NCI-H748 treated with DMSO at 0.1 percent for 48 hours (cell line): ENCODE measurements around the gene CHSY1.
"Not testable (repeated sequence)": the region's sequence is repeated elsewhere in the genome, so short reads cannot be mapped to it uniquely, and the experiment has no call there.

Experiments used
- DNase-seq: peaks from one replicate; lab custom pipeline; 2025; lab: John Stamatoyannopoulos, UW

Gene CHSY1

GRCh38 chr15:101244036-101244781 is 7.6 kb downstream of the CHSY1 start:
- DNase-seq = no peak

- no peak for DNase-seq
Observed at GRCh38 chr15:101243420-101243819, 8.4 kb downstream of the CHSY1 start.

GRCh38 chr15:101242999-101243336 is 8.9 kb downstream of the CHSY1 start:
- DNase-seq = no peak

- DNase-seq = no peak
Observed at GRCh38 chr15:101242160-101242998, 9.5 kb downstream of the CHSY1 start.

GRCh38 chr15:101240358-101240757 is 11.5 kb downstream of the CHSY1 start:
- DNase-seq = no peak

- DNase-seq = no peak
Observed at GRCh38 chr15:101239724-101240136, 12.1 kb downstream of the CHSY1 start.

- no peak for DNase-seq
Observed at GRCh38 chr15:101237251-101237650, 14.6 kb downstream of the CHSY1 start.

- no peak for DNase-seq
Observed at GRCh38 chr15:101233651-101234280, 18.1 kb downstream of the CHSY1 start.

- no peak for DNase-seq
Observed at GRCh38 chr15:101232677-101233076, 19.2 kb downstream of the CHSY1 start.

GRCh38 chr15:101228313-101228712 is 23.5 kb downstream of the CHSY1 start:
- no peak for DNase-seq

GRCh38 chr15:101225658-101226057 is 26.2 kb downstream of the CHSY1 start:
- DNase-seq = no peak

GRCh38 chr15:101221902-101222301 is 29.9 kb downstream of the CHSY1 start:
- DNase-seq = no peak

GRCh38 chr15:101220060-101220459 is 31.8 kb downstream of the CHSY1 start:
- DNase-seq = no peak

- DNase-seq = no peak
Observed at GRCh38 chr15:101219441-101219840, 32.4 kb downstream of the CHSY1 start.

- no peak for DNase-seq
Observed at GRCh38 chr15:101217446-101217845, 34.4 kb downstream of the CHSY1 start.

GRCh38 chr15:101216100-101216499 is 35.7 kb downstream of the CHSY1 start:
- no peak for DNase-seq

GRCh38 chr15:101215681-101216080 is 36.2 kb downstream of the CHSY1 start:
- DNase-seq = no peak

- DNase-seq = not testable (repeated sequence)
Observed at GRCh38 chr15:101214435-101215097, 37.3 kb downstream of the CHSY1 start.

GRCh38 chr15:101213570-101213969 is 38.3 kb downstream of the CHSY1 start:
- no peak for DNase-seq

- DNase-seq = no peak
Observed at GRCh38 chr15:101213147-101213546, 38.7 kb downstream of the CHSY1 start.

- DNase-seq = no peak
Observed at GRCh38 chr15:101211897-101212296, 40.0 kb downstream of the CHSY1 start.

GRCh38 chr15:101210466-101210865 is 41.4 kb downstream of the CHSY1 start:
- DNase-seq = no peak
